Choroid plexus epithelial cell (primary cell): ENCODE data around the gene INTS4.
"Not testable (repeated sequence)": the region's sequence is repeated elsewhere in the genome, so short reads cannot be mapped to it uniquely, and the experiment has no call there.

Experiments
- DNase-seq: peaks from one replicate; pipeline ENCODE4 v3.0.0-alpha.2; 2010; ENCODE audit warnings: low read depth
- H3K4me3 ChIP-seq: 2 replicates; pipeline ENCODE4 v1.5.1; 2011; ENCODE audit warnings: low read depth, mild to moderate bottlenecking, control low read depth, low read length, moderate library complexity
- TF ChIP-seq, protein P1 (sequence below): conservative IDR thresholded peaks from 2 replicates; pipeline ENCODE4 v1.5.1; 2011; ENCODE audit warnings: low read depth, mild to moderate bottlenecking, control low read depth, inconsistent platforms, low read length, moderate library complexity

The INTS4 gene

DNA sequence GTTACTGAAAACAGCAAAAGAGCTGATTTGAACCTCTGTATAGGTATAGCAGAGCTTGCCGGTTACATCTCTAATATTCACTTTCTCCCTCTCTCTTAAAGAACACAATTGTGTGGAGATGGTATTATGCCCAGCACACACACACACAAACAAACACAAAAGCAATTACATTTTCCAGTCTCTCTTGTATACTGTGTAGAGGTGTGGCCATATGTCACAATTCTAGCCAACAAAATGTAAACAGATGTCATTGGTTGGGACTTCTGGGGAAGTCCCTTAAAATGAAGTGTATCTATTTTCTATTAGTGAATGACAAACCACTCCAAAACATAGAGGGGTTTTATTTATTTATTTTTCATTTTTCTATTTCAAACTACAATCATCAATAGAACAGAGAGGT is 15.8 kb upstream of the INTS4 start:
- TF ChIP-seq, protein P1, sequence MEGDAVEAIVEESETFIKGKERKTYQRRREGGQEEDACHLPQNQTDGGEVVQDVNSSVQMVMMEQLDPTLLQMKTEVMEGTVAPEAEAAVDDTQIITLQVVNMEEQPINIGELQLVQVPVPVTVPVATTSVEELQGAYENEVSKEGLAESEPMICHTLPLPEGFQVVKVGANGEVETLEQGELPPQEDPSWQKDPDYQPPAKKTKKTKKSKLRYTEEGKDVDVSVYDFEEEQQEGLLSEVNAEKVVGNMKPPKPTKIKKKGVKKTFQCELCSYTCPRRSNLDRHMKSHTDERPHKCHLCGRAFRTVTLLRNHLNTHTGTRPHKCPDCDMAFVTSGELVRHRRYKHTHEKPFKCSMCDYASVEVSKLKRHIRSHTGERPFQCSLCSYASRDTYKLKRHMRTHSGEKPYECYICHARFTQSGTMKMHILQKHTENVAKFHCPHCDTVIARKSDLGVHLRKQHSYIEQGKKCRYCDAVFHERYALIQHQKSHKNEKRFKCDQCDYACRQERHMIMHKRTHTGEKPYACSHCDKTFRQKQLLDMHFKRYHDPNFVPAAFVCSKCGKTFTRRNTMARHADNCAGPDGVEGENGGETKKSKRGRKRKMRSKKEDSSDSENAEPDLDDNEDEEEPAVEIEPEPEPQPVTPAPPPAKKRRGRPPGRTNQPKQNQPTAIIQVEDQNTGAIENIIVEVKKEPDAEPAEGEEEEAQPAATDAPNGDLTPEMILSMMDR = no peak
- H3K4me3 ChIP-seq = no peak overlapping the region

DNA sequence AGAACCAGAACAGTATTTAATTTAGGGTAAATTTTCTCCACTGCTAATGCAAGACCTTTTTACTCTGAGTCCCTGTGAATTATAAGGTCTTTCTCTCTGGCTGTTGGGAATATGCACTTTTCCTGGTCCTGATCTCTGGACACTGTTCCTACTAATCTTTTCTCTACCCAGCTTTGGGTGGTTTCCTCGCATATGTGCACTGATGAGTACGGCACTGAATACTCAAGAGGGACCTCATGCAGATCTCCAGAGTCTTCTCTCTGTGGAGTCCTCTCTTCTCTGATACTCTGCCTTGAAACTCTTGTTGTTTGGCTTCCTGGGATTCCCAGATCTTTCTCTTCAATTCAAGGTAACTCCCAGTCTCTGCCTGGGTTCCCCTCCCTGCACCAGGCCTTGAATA is 14.6 kb upstream of the INTS4 start:
- H3K4me3 ChIP-seq = no peak overlapping the region
- DNase-seq = no peak
- TF ChIP-seq, protein P1 = no peak

More for the DNA sequence above, 15.8 kb upstream of the INTS4 start:
- DNase-seq = no peak

DNA sequence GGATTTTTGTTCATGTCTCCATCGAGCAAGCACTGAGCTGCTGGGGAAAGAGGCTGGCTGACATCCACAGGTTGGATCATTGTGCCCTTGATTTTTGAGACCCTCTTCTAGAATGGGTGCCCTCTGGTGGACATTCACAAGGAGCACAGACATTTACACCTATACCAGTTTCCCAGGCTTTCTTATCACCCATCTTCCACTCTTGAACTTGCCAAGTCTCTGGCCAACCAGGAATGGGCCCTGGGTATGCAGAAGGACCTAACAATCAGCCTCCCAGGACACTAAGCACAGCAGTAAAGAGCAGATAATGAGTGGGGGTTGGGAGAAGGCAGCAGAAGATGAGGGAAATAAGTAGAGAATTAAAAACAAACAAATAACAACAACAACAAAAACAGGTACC is 5.7 kb upstream of the INTS4 start:
- no peak overlapping the region for H3K4me3 ChIP-seq
- TF ChIP-seq, protein P1 = peak; percentile 81
- DNase-seq = peak; percentile 89

DNA sequence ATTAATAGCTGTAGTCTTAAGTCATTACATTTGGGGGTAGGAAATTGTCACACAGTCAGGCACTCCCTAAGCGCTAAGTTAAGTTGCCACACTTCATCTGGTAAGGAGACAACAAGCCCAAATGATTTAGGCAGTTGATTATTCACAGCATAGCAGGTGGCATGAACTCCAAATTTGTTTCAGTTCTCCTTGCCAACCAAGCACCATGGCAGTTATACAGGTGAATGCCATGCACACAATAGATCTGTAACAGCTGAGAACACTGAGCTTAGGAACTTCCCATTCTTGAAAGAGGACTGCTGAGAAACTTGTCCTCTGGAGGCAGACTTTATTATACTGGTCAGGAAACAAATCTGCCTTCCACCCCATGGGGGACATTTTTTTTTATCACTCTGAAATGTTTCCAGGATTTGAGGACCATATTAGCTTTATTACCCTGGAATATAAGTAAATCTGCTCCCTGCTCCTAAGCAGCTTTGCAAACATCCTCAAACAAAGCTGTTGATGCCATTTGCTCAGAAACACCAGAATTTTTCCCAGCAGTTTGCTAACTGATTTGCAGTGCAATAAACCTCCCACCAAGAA is 5.1 kb upstream of the INTS4 start:
- TF ChIP-seq, protein P1 = no peak
- DNase-seq = no peak
- no peak overlapping the region for H3K4me3 ChIP-seq

DNA sequence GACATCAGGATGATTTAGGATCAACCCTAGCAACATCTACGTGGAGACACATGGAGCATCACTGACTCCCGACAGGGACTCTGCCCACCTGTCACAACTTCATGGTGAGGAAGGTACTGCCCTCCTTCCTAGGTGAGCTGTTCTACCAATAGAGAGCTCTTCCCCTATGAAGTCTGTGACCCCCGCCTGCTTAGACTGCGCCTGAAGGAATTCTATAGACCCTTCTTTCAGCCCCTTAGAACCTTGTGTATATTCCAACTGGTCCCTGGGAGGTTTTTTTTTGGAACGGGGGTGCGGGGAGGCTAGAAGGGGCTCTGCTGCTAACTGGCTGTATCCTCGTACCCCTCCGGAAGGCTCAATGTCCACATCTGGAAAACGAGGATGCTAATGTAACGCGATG is 566 bp downstream of the INTS4 start:
- peak overlapping the region; percentile 72 for H3K4me3 ChIP-seq
- TF ChIP-seq, protein P1 = no peak
- no peak for DNase-seq

DNA sequence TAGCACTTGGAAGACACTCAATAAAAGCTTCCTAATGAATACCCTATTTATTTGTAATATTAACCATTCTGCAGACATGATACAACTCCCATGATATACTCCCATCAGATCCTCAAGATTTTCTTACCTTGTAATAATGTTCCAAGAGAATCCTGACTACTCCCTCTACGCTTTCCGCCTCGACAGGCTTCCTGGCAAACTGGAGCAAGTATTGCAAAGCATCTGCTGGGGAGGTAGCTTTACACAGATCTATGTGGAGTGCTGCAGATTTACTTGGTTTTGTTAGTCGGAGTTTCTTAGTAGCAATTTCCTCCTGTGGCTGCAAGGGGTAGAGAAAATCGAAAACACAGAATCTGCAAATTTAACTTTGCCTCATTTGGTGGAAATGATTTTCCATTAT is 3.5 kb downstream of the INTS4 start:
- TF ChIP-seq, protein P1 = no peak
- DNase-seq = no peak
- no peak overlapping the region for H3K4me3 ChIP-seq

DNA sequence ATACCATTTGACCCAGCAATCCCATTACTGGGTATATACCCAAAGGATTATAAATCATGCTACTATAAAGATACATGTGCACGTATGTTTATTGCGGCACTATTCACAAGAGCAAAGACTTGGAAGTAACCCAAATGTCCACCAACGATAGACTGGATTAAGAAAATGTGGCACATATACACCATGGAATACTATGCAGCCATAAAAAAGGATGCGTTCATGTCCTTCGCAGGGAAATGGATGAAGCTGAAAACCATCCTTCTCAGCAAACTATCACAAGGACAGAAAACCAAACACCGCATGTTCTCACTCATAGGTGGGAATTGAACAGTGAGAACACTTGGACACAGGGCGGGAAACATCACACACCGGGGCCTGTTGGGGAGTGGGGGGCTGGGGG is 8.0 kb downstream of the INTS4 start:
- H3K4me3 ChIP-seq = not testable (repeated sequence)

More for the DNA sequence above, 8.0 kb downstream of the INTS4 start:
- not testable (repeated sequence) for DNase-seq
